IMR-90 (cell line): ENCODE results near the gene ADGRA1. TPM values are rescaled to one million over a fixed set of nuclear protein-coding genes. Genes with fewer than 3 reads are reported as not detected.

Experiments used
- ATAC-seq: fragments of 200-7000 bp; cut with Tn5 transposase; 2 replicates; pipeline ENCODE4 v1.9.1; 2020; ENCODE audit warnings: low read depth, mild to moderate bottlenecking, moderate library complexity
- BruUV-seq: library from RNA; stranded (reverse); fragments of 400-500 nt; replicated peaks from 2 replicates; lab custom pipeline; 2021; lab: Mats Ljungman, UMichigan
- CTCF ChIA-PET: fragments of 300-600 bp; formaldehyde crosslinking; extraction: SDS; loops from one replicate; lab custom pipeline; 2021; ENCODE audit warnings: antibody characterized with exemption; lab: Yijun Ruan, JAX
- POLR2A ChIA-PET: fragments of 300-600 bp; sonication (Branson Sonifier 250); formaldehyde crosslinking; loops from one replicate; lab custom pipeline; 2022; ENCODE audit warnings: antibody characterized with exemption; ENCODE audit not compliant: unreplicated experiment; lab: Charles Lee
- DNase-seq: peaks from one replicate; pipeline ENCODE4 v3.0.0; 2013
- H2AFZ ChIP-seq: replicated peaks from 2 replicates; pipeline ENCODE3; 2013; ENCODE audit warnings: low read length, mild to moderate bottlenecking; ENCODE audit not compliant: poor library complexity
- H2AK5ac ChIP-seq: 2 replicates; pipeline ENCODE4 v1.6.1; 2013; ENCODE audit warnings: low read depth, low read length, inconsistent platforms
- H2AK9ac ChIP-seq: replicated peaks from 2 replicates; pipeline ENCODE3; 2013; ENCODE audit warnings: mild to moderate bottlenecking, low read depth, low read length, moderate library complexity; ENCODE audit not compliant: poor library complexity
- H2BK120ac ChIP-seq: 2 replicates; pipeline ENCODE4 v1.6.1; 2013; ENCODE audit warnings: low read depth, low read length, inconsistent platforms
- H2BK15ac ChIP-seq: 3 replicates; pipeline ENCODE4 v1.6.1; 2013; ENCODE audit warnings: low read depth, low read length, inconsistent platforms
- H2BK20ac ChIP-seq: 2 replicates; pipeline ENCODE4 v1.6.1; 2013; ENCODE audit warnings: low read depth, mild to moderate bottlenecking, inconsistent platforms, low read length, moderate library complexity
- H2BK5ac ChIP-seq: 2 replicates; pipeline ENCODE4 v1.6.1; 2013; ENCODE audit warnings: mild to moderate bottlenecking, low read depth, low read length, inconsistent platforms; ENCODE audit not compliant: poor library complexity, severe bottlenecking
- H3K14ac ChIP-seq: replicated peaks from 2 replicates; pipeline ENCODE4 v1.6.1; 2013; ENCODE audit warnings: low read depth, low read length, inconsistent platforms
- H3K18ac ChIP-seq: 2 replicates; pipeline ENCODE4 v1.6.1; 2013; ENCODE audit warnings: low read depth, low read length, control low read depth
- H3K23ac ChIP-seq: 2 replicates; pipeline ENCODE4 v1.6.1; 2013; ENCODE audit warnings: low read depth, low read length, inconsistent platforms
- H3K27ac ChIP-seq: 2 replicates; pipeline ENCODE4 v1.5.1; 2013; ENCODE audit warnings: mild to moderate bottlenecking, control low read depth, low read length; ENCODE audit not compliant: insufficient read depth
- H3K27me3 ChIP-seq: 2 replicates; pipeline ENCODE4 v1.6.1; 2013; ENCODE audit warnings: low read length; ENCODE audit not compliant: control insufficient read depth, insufficient read depth
- H3K36me3 ChIP-seq: 2 replicates; pipeline ENCODE4 v1.6.1; 2013; ENCODE audit warnings: low read length, mixed read lengths; ENCODE audit not compliant: control insufficient read depth, insufficient read depth
- H3K4ac ChIP-seq: 2 replicates; pipeline ENCODE4 v1.6.1; 2013; ENCODE audit warnings: low read depth, low read length, inconsistent platforms
- H3K4me1 ChIP-seq: 2 replicates; pipeline ENCODE4 v1.6.1; 2013; ENCODE audit warnings: low read length, mixed read lengths; ENCODE audit not compliant: control insufficient read depth, insufficient read depth
- H3K4me2 ChIP-seq: 2 replicates; pipeline ENCODE4 v1.6.1; 2013; ENCODE audit warnings: low read depth, mild to moderate bottlenecking, control low read depth, low read length, moderate library complexity
- H3K4me3 ChIP-seq: 2 replicates; pipeline ENCODE4 v1.5.1; 2013; ENCODE audit warnings: low read depth, mild to moderate bottlenecking, control low read depth, low read length, moderate library complexity; ENCODE audit not compliant: insufficient read depth
- H3K56ac ChIP-seq: 2 replicates; pipeline ENCODE4 v1.6.1; 2013; ENCODE audit warnings: low read length, inconsistent platforms; ENCODE audit not compliant: insufficient read depth; ENCODE audit errors: extremely low read depth
- H3K79me1 ChIP-seq, 2 experiments: 2 replicates each; pipeline ENCODE4 v1.6.1; 2013; ENCODE audit warnings: low read length in 2 of 2, inconsistent platforms in 1 of 2, low read depth in 1 of 2
- H3K9ac ChIP-seq: 2 replicates; pipeline ENCODE4 v1.6.1; 2013; ENCODE audit warnings: low read depth, low read length, control low read depth
- H3K9me1 ChIP-seq: 2 replicates; pipeline ENCODE4 v1.6.1; 2013; ENCODE audit warnings: low read length, inconsistent platforms; ENCODE audit not compliant: insufficient read depth
- H3K9me3 ChIP-seq: 2 replicates; pipeline ENCODE4 v1.6.1; 2013; ENCODE audit warnings: low read length; ENCODE audit not compliant: control insufficient read depth, insufficient read depth
- H4K20me1 ChIP-seq: 2 replicates; pipeline ENCODE4 v1.6.1; 2013; ENCODE audit warnings: low read length, inconsistent platforms; ENCODE audit not compliant: insufficient read depth
- H4K5ac ChIP-seq: 2 replicates; pipeline ENCODE4 v1.6.1; 2013; ENCODE audit warnings: mild to moderate bottlenecking, low read depth, low read length, control low read depth
- H4K8ac ChIP-seq, 2 experiments: 2 replicates each; pipeline ENCODE4 v1.6.1; 2013; ENCODE audit warnings: low read depth in 2 of 2, low read length in 2 of 2, control low read depth in 1 of 2, inconsistent platforms in 1 of 2
- H4K91ac ChIP-seq: 2 replicates; pipeline ENCODE4 v1.6.1; 2013; ENCODE audit warnings: low read depth, low read length, inconsistent platforms; ENCODE audit not compliant: insufficient read depth
- BHLHE40 ChIP-seq: fragments of 150-350 bp; IDR thresholded peaks from 2 replicates; pipeline ENCODE4 v1.6.1; 2016; ENCODE audit warnings: mild to moderate bottlenecking, low read depth, low read length
- CHD1 ChIP-seq: IDR thresholded peaks from 2 replicates; pipeline ENCODE4 v1.6.1; 2012; ENCODE audit warnings: low read depth, low read length, improper control_type of control experiment
- MAFK ChIP-seq: IDR thresholded peaks from 2 replicates; pipeline ENCODE4 v1.6.1; 2012; ENCODE audit warnings: low read depth, low read length, improper control_type of control experiment
- POLR2A ChIP-seq: IDR thresholded peaks from 2 replicates; pipeline ENCODE4 v1.6.1; 2012; ENCODE audit warnings: mild to moderate bottlenecking, low read depth, low read length
- RFX5 ChIP-seq: IDR thresholded peaks from 2 replicates; pipeline ENCODE4 v1.8.0; 2012; ENCODE audit warnings: low read depth, mild to moderate bottlenecking, low read length, moderate library complexity
- WGBS, 2 experiments: methylation state at CpG; one replicate each; pipeline versions ENCODE4 v1.1.5 to v1.1.7; 2013; ENCODE audit warnings: missing lambda C conversion rate in 2 of 2; ENCODE audit not compliant: insufficient read length in 1 of 2; ENCODE audit errors: extremely low coverage in 2 of 2; 5-methylcytosine and 5-hydroxymethylcytosine counted together
- dilution Hi-C: fragments of 300-500 bp; cut with HindIII; formaldehyde crosslinking; loops from one replicate; pipeline ENCODE4 v1.14.3; 2018; ENCODE audit warnings: low sequenced_read_pairs; ENCODE audit not compliant: unreplicated experiment
- in situ Hi-C: fragments of 300-500 bp; cut with MboI; formaldehyde crosslinking; loops from 3 replicates; pipeline ENCODE4 v1.14.3; 2019; ENCODE audit warnings: low sequenced_read_pairs, inconsistent platforms, mixed read lengths
- intact Hi-C: fragments of 100-400 bp; cut with micrococcal nuclease; formaldehyde crosslinking; loops from 2 replicates; pipeline ENCODE4 v1.10.0; 2022
- polyA plus RNA-seq, 3 experiments: library from polyadenylated mRNA; depleted of rRNA; stranded (reverse); fragments of >200 nt; gene quantifications; 2 replicates each; pipeline ENCODE4 v1.2.3, GENCODE V29; 2012; ENCODE audit warnings: low replicate concordance in 1 of 3
- total RNA-seq: library from RNA; depleted of rRNA; stranded (reverse); fragments of >200 nt; gene quantifications from 2 replicates; pipeline ENCODE4 v1.2.3, GENCODE V29; 2012

ADGRA1 gene
- total and polyA plus RNA-seq, 2 of the 4 experiments (the other 2 are of a cell fraction) = not detected

DNA sequence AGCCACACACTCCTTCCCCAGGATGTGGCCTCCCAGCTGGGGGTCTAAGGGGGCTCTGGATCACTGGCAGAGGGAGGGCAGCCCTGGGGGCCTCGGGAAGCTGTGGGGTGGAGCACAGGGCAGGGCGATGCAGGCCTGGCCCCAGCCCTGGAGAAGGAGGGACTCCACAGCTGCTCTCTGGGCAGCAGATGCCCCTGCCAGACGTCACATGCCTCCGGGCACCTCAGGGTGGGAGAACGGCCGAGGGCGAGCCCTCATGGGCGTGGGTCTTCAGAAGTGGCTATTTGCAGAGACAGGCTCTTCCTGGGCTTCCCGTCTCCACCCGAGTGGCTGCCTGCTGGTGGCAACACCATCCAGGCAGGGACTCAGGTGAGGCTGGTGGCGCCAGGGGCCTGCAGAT, 16.0 kb upstream of the ADGRA1 start:
- TF ChIP-seq CHD1 = no peak
- TF ChIP-seq MAFK = no peak
- TF ChIP-seq POLR2A = no peak
- TF ChIP-seq RFX5 = no peak
- no peak for TF ChIP-seq BHLHE40
- Histone ChIP-seq H2BK5ac (no peak overlapping the region), H3K79me1 (no peaks in the 10 kb centered on the region), H2AK9ac (no peak overlapping the region), H3K4me3 (no peak overlapping the region), H2BK15ac (no peak overlapping the region), H3K56ac (no peak overlapping the region), H4K91ac (no peak overlapping the region), H3K4me2 (no peak overlapping the region), H3K4me1 (no peaks in the 10 kb centered on the region), H3K27me3 (no peaks in the 10 kb centered on the region; the same call in 1 of the 2 replicates), H3K9me1 (no peaks in the 10 kb centered on the region), H3K14ac (no peak overlapping the region), H2BK20ac (no peak overlapping the region), H3K23ac (no peak overlapping the region), H3K9ac (no peak overlapping the region), H2BK120ac (no peak overlapping the region), H3K4ac (no peak overlapping the region), H2AK5ac (no peak overlapping the region), H3K27ac (no peak overlapping the region), H3K36me3 (no peaks in the 10 kb centered on the region), H2AFZ (no peak overlapping the region), H3K18ac (no peak overlapping the region), H4K5ac (no peak overlapping the region), H4K20me1 (no peaks in the 10 kb centered on the region), H3K9me3 (no peaks in the 10 kb centered on the region; the same call in none of the 2 replicates), H4K8ac (no peak overlapping the region)
- in situ Hi-C loops = no loop called here
- ATAC-seq = no peak
- no TSS peak for BruUV-seq
- WGBS, 2 experiments = 53% methylated on average over 4 of the region's 11 CpGs; no CpG with 5 or more reads in 1 of the 2 experiments
- ChIA-PET POLR2A (no interaction called here), CTCF (no interaction called here)
- no peak for DNase-seq
- dilution Hi-C loops = no loop called here
- intact Hi-C loops = no loop called here
